Prostate gland (tissue), 2 donors: Measurements from ENCODE around the gene LRP2.

Experiments used
- POLR2A ChIP-seq: fragments of 450-650 bp; IDR thresholded peaks from one replicate; pipeline ENCODE4 v1.6.1; 2016; ENCODE audit warnings: antibody characterized with exemption, mild to moderate bottlenecking
- POLR2AphosphoS5 ChIP-seq: sonication (generic); formaldehyde crosslinking; IDR thresholded peaks from one replicate; pipeline ENCODE4 v1.6.1; 2017; ENCODE audit warnings: antibody characterized with exemption
- TF ChIP-seq, protein P1 (sequence below), 4 experiments: fragments of 200-600 bp in 2 of 4; fragments of 450-650 bp in 2 of 4; sonication (generic) in 2 of 4; IDR thresholded peaks; 1 replicate in 3 of 4; 2 replicates in 1 of 4; pipeline ENCODE4 v1.5.1; 2016 to 2019; ENCODE audit warnings: antibody characterized with exemption in 4 of 4, mild to moderate bottlenecking in 2 of 4, moderate library complexity in 2 of 4

GRCh38 chr2:169114056-169114455 is 248.3 kb downstream of the LRP2 start:
- TF ChIP-seq, protein P1, sequence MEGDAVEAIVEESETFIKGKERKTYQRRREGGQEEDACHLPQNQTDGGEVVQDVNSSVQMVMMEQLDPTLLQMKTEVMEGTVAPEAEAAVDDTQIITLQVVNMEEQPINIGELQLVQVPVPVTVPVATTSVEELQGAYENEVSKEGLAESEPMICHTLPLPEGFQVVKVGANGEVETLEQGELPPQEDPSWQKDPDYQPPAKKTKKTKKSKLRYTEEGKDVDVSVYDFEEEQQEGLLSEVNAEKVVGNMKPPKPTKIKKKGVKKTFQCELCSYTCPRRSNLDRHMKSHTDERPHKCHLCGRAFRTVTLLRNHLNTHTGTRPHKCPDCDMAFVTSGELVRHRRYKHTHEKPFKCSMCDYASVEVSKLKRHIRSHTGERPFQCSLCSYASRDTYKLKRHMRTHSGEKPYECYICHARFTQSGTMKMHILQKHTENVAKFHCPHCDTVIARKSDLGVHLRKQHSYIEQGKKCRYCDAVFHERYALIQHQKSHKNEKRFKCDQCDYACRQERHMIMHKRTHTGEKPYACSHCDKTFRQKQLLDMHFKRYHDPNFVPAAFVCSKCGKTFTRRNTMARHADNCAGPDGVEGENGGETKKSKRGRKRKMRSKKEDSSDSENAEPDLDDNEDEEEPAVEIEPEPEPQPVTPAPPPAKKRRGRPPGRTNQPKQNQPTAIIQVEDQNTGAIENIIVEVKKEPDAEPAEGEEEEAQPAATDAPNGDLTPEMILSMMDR (IDR thresholded peaks at IDR 0.05) = no peak
- TF ChIP-seq POLR2A = no peak
- TF ChIP-seq POLR2AphosphoS5 = no peak
